Stimulated activated CD8-positive, alpha-beta memory T cell treated with anti-CD3 and anti-CD28 coated beads, Interleukin-7, amount 100 ng/mL, for 48 hours (primary cell): ENCODE data around the gene AARS2.
"Not testable (repeated sequence)": the region's sequence is repeated elsewhere in the genome, so short reads cannot be mapped to it uniquely, and the experiment has no call there.

Experiments used
- DNase-seq, 2 donors: peaks; one replicate each; pipeline ENCODE4 v3.0.0-alpha.2; 2020; ENCODE audit warnings: low read depth in 1 of 2; ENCODE audit errors: extremely low read depth in 1 of 2

Gene AARS2

DNA sequence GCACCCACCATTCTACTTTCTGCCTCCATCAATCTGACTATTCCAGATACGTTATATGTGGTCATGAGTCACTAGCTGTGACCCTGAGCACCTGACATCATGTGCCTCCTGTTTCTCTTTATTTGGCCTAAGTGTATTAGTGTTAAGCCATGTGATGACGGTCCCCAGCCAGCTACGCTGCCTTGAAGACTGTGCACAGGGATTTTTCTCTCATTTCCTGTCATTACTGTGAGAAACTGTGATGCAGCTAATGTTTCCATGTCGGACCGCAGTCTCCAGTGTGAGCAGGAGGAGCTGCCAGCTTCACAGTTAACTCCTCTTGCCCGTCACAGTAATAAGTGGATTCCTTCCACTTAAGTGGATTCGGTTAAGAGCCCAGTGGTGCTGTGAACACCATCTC lies 19.4 kb upstream of the AARS2 start:
- no peak for DNase-seq

DNA sequence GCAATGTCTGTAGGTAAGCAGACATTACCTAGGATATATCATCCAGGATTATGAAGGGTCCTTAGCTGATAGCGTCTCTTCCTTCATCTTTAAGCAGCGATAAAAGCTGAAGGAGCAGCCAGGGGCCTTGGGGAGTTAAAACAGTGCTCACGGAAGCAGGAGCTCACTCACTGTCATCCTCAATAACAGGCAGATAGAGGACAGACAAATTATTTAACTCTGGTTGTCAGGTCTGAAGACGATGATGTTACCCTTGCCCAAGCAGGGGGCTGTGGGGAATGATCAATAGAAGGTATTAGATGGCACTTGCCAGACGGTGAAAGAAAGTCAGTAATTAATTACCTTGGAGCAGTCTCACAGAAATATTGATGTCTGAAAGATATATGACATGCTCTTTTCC lies 16.7 kb upstream of the AARS2 start:
- no peak for DNase-seq

DNA sequence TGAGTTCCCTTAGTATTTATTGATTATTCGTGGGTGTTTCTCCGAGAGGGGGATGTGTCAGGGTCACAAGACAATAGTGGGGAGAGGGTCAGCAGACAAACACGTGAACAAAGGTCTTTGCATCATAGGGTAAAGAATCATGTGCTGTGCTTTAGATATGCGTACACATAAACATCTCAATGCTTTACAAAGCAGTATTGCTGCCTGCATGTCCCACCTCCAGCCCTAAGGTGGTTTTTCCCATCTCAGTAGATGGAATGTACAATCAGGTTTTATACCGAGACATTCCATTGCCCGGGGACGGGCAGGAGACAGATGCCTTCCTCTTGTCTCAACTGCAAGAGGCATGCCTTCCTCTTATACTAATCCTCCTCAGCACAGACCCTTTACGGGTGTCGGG lies 15.1 kb upstream of the AARS2 start:
- DNase-seq = not testable (repeated sequence)

GRCh38 chr6:44327760-44328159 lies 14.6 kb upstream of the AARS2 start:
- DNase-seq = no peak

GRCh38 chr6:44327096-44327495 lies 13.9 kb upstream of the AARS2 start:
- no peak for DNase-seq

GRCh38 chr6:44321210-44321609 lies 8.1 kb upstream of the AARS2 start:
- DNase-seq = no peak

GRCh38 chr6:44317136-44317631 lies 4.0 kb upstream of the AARS2 start:
- not testable (repeated sequence) for DNase-seq

DNA sequence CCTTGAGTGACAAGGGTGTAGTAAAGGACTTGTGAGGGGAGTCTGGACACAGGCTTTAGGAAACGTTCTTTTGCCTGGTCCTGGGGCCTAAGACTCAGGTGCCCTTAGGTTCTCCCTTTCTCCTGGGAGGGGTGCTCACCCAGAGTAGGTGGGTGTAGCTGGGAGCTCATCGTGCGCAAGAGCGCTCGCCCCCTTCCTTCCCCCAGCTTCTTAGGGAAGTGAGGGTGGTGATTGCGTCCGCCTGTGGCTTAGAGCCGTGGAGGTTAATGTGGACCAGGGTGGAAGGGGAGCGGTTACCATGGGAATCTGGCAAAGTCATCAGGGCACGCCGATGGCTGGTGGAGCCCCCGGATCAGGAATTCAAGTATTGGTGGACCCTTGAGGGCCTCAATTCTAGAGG lies 3.3 kb upstream of the AARS2 start:
- no peak for DNase-seq

- DNase-seq = no peak
Measured at GRCh38 chr6:44315951-44316350, 2.8 kb upstream of the AARS2 start.

- DNase-seq = no peak
Measured at GRCh38 chr6:44315516-44315915, 2.4 kb upstream of the AARS2 start.

DNA sequence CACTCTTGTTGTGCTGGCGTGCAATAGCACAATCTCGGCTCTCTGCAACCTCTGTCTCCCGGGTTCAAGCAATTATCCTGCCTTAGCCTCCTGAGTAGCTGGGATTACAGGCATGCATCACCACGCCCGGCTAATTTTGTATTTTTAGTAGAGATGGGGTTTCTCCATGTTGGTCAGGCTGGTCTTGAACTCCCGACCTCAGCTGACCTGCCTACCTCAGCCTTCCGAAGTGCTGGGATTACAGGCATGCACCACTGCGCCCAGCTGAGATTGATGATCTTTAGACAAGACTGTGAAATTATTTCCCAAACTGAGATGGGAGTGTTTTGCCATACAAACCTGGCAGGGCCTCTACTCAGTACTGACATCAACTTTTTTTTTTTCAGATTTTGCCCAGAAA lies 1.5 kb upstream of the AARS2 start:
- DNase-seq = not testable (repeated sequence)

DNA sequence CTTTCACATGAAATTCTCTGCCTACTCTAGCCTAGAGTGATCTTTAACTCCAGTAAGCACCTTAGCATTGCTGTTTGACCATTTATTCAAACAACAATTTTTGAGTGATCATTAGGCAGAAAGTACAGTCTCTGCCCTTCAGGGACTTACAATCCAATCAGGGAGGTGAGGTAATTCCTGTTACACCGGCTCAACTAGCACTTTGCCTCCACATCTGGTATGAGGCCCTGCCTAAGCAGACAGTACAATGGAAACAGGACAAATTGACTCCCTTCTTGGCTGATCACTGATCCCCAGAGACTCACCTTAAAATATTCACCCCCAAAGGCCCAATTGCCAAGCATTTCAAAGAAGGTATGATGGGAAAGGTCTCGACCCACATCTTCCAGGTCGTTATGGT lies 1.4 kb downstream of the AARS2 start:
- no peak for DNase-seq

DNA sequence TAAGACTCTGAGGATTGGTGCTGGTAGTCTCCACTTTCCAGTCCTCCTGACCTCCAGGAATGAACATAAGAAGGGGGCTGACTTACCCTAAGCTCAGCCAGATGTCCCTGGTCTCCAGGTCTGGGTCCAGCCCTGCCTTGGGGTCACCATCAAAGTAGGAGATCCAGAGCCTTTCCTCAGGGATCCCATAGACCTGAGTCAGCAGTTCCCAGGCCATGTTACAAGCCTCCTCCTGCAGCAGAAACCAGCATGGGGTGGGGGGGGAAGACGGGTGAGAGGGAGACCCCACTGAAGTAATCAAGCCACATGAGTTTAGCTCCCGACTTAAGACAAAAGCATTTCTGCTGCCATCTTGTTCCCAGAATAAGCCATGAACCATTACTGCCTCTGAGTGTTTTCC lies 1.8 kb downstream of the AARS2 start:
- DNase-seq = no peak

- DNase-seq = no peak
Measured at GRCh38 chr6:44310241-44310640, 2.9 kb downstream of the AARS2 start.

DNA sequence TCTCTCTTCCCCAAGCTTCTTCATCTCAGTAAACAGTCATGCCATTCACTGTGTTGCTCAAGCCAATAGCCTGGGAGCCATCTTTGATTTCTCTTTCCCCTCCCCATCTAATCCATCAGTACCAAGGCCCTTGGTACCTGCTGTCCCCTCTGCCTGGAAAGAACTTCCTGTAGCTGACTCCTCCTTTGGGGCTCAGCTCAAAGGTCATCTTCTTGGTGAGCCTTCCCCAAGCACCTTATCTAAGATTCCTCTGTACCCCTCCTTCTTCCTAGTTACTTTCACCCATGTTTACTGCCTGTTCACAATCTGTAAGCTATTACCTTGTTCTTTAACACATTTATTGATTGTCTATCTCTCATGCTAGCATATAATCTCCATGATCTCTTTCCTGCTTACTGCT lies 3.5 kb downstream of the AARS2 start:
- DNase-seq = no peak

- no peak for DNase-seq
Measured at GRCh38 chr6:44309092-44309491, 4.1 kb downstream of the AARS2 start.

GRCh38 chr6:44307217-44307616 lies 5.9 kb downstream of the AARS2 start:
- DNase-seq = no peak

- DNase-seq = no peak
Measured at GRCh38 chr6:44306710-44307109, 6.4 kb downstream of the AARS2 start.

DNA sequence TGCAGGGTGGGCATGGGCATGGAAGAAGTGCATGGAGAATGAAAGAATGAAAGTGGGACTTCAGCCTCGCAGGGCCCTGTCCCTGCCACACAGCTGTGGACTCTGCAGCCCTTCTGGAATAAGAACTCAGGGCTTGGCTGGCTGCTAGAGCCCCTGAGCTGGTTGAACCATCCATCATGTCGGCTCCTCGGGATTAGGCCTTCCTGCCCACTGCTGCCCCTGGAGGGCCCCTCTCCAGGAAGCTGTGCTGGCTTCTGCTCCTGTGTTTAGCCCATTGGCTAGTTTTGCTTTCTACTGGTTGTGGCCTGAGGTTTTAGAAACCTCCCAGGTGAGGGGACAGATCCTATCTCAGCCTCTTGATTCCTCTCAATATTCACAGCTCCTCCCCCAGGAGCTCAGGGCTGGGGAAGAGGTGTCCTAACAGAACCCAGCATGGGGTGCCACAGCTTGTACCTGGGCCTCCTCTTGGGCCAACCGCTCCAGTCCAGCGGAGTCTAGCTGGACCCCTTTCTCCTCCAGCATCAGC lies 7.9 kb downstream of the AARS2 start:
- DNase-seq = no peak

- no peak for DNase-seq
Measured at GRCh38 chr6:44304282-44305199, 8.6 kb downstream of the AARS2 start.

DNA sequence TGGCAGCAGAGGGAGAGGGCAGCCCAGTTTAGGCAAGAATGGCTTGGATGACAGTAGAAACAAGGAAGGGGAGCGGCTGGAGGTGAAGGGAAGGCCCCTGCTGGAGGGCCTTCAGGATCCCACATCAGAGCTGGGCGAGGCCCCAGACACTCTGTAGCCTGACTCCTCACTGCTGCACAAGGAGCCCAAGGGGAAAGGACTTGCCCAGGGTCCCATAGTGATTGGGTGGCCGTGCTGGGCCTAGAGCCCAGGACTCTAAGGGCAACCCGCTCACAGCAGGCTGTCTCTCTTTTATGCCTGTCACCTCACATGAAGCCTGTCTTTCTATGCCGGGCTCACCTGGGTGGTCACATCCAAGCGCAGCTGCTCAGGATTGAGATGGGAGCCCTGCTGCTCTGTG lies 9.3 kb downstream of the AARS2 start:
- DNase-seq = no peak

GRCh38 chr6:44302856-44303255 lies 10.3 kb downstream of the AARS2 start:
- no peak for DNase-seq
